HG03280 (cell line): ENCODE data around the gene SRGAP2B.
"Not testable (repeated sequence)": the region's sequence is repeated elsewhere in the genome, so short reads cannot be mapped to it uniquely, and the experiment has no call there.

Experiments used
- ATAC-seq: cut with Tn5 transposase; IDR thresholded peaks from one replicate; pipeline ENCODE4 v1.9.1; 2021; ENCODE audit warnings: mild to moderate bottlenecking, moderate library complexity; ENCODE audit not compliant: unreplicated experiment

Gene SRGAP2B

GRCh38 chr1:145047553-145047952 is 47.6 kb downstream of the SRGAP2B start:
- not testable (repeated sequence) for ATAC-seq

GRCh38 chr1:145045571-145046273 is 49.4 kb downstream of the SRGAP2B start:
- ATAC-seq = not testable (repeated sequence)

- ATAC-seq = peak; percentile 62
These were observed 53.6 kb downstream of the SRGAP2B start for GRCh38 chr1:145041519-145041918.

- not testable (repeated sequence) for ATAC-seq
These were observed 59.1 kb downstream of the SRGAP2B start for GRCh38 chr1:145036019-145036418.

GRCh38 chr1:145033523-145033922 is 61.6 kb downstream of the SRGAP2B start:
- not testable (repeated sequence) for ATAC-seq

- ATAC-seq = not testable (repeated sequence)
These were observed 67.9 kb downstream of the SRGAP2B start for GRCh38 chr1:145027251-145027650.

- ATAC-seq = not testable (repeated sequence)
These were observed 69.8 kb downstream of the SRGAP2B start for GRCh38 chr1:145025286-145025685.

GRCh38 chr1:145022259-145022658 is 72.9 kb downstream of the SRGAP2B start:
- not testable (repeated sequence) for ATAC-seq

- ATAC-seq = not testable (repeated sequence)
These were observed 73.4 kb downstream of the SRGAP2B start for GRCh38 chr1:145021749-145022148.

- not testable (repeated sequence) for ATAC-seq
These were observed 75.4 kb downstream of the SRGAP2B start for GRCh38 chr1:145019709-145020108.

GRCh38 chr1:145017725-145018124 is 77.4 kb downstream of the SRGAP2B start:
- not testable (repeated sequence) for ATAC-seq

- not testable (repeated sequence) for ATAC-seq
These were observed 78.7 kb downstream of the SRGAP2B start for GRCh38 chr1:145016492-145016862.

GRCh38 chr1:145015744-145016491 is 79.2 kb downstream of the SRGAP2B start:
- not testable (repeated sequence) for ATAC-seq

GRCh38 chr1:145013353-145013752 is 81.8 kb downstream of the SRGAP2B start:
- not testable (repeated sequence) for ATAC-seq

GRCh38 chr1:145011811-145012210 is 83.3 kb downstream of the SRGAP2B start:
- not testable (repeated sequence) for ATAC-seq

GRCh38 chr1:145010580-145010979 is 84.5 kb downstream of the SRGAP2B start:
- ATAC-seq = not testable (repeated sequence)

- ATAC-seq = not testable (repeated sequence)
These were observed 85.2 kb downstream of the SRGAP2B start for GRCh38 chr1:145009928-145010327.

- peak; percentile 48 for ATAC-seq
These were observed 86.7 kb downstream of the SRGAP2B start for GRCh38 chr1:145008388-145008787.

- not testable (repeated sequence) for ATAC-seq
These were observed 90.0 kb downstream of the SRGAP2B start for GRCh38 chr1:145005142-145005541.

GRCh38 chr1:145001381-145001780 is 93.7 kb downstream of the SRGAP2B start:
- ATAC-seq = not testable (repeated sequence)

- not testable (repeated sequence) for ATAC-seq
These were observed 94.3 kb downstream of the SRGAP2B start for GRCh38 chr1:145000743-145001326.
